HG03025 (cell line): ENCODE data around the gene HS6ST2.

Source experiments
- ATAC-seq: cut with Tn5 transposase; IDR thresholded peaks from one replicate; pipeline ENCODE4 v1.9.1; 2021; ENCODE audit warnings: mild to moderate bottlenecking, moderate library complexity; ENCODE audit not compliant: unreplicated experiment, low FRiP score

Gene HS6ST2

GRCh38 chrX:132634521-132634920, 323.9 kb downstream of the HS6ST2 start:
- ATAC-seq, result no peak

- no peak for ATAC-seq
Observed at GRCh38 chrX:132631579-132632232, 326.7 kb downstream of the HS6ST2 start.

GRCh38 chrX:132624466-132624865, 334.0 kb downstream of the HS6ST2 start:
- ATAC-seq, result no peak

GRCh38 chrX:132623942-132624341, 334.5 kb downstream of the HS6ST2 start:
- no peak for ATAC-seq

- ATAC-seq, result no peak
Observed at GRCh38 chrX:132623300-132623699, 335.1 kb downstream of the HS6ST2 start.

- no peak for ATAC-seq
Observed at GRCh38 chrX:132622130-132622529, 336.3 kb downstream of the HS6ST2 start.

GRCh38 chrX:132618810-132619209, 339.6 kb downstream of the HS6ST2 start:
- ATAC-seq, result no peak

GRCh38 chrX:132615391-132616131, 342.9 kb downstream of the HS6ST2 start:
- no peak for ATAC-seq

GRCh38 chrX:132614297-132614696, 344.1 kb downstream of the HS6ST2 start:
- ATAC-seq, result no peak

- no peak for ATAC-seq
Observed at GRCh38 chrX:132613801-132614200, 344.6 kb downstream of the HS6ST2 start.

- ATAC-seq, result no peak
Observed at GRCh38 chrX:132612821-132613564, 345.4 kb downstream of the HS6ST2 start.

- ATAC-seq, result no peak
Observed at GRCh38 chrX:132610536-132610935, 347.9 kb downstream of the HS6ST2 start.

GRCh38 chrX:132609362-132609848, 349.0 kb downstream of the HS6ST2 start:
- no peak for ATAC-seq

GRCh38 chrX:132603700-132604286, 354.6 kb downstream of the HS6ST2 start:
- ATAC-seq, result no peak

- ATAC-seq, result no peak
Observed at GRCh38 chrX:132602701-132603100, 355.7 kb downstream of the HS6ST2 start.

- no peak for ATAC-seq
Observed at GRCh38 chrX:132594999-132595398, 363.4 kb downstream of the HS6ST2 start.

GRCh38 chrX:132594129-132594528, 364.3 kb downstream of the HS6ST2 start:
- ATAC-seq, result no peak

- ATAC-seq, result no peak
Observed at GRCh38 chrX:132592880-132593279, 365.5 kb downstream of the HS6ST2 start.

GRCh38 chrX:132591719-132592275, 366.6 kb downstream of the HS6ST2 start:
- ATAC-seq, result no peak

GRCh38 chrX:132590350-132591026, 367.9 kb downstream of the HS6ST2 start:
- ATAC-seq, result no peak
